Dendritic cell treated with granulocyte-macrophage colony-stimulating factor and Interleukin-4, amounts not matched to agents 40 ng/mL and 50 ng/mL, for 4 days (primary cell): Measurements from ENCODE around the gene ENDOV.

Source experiments
- H3K27ac Mint-ChIP-seq: one replicate; pipeline ENCODE4 v1.8.0; 2022; ENCODE audit warnings: mild to moderate bottlenecking, mixed read lengths
- H3K27me3 Mint-ChIP-seq: one replicate; pipeline ENCODE4 v1.8.0; 2022; ENCODE audit warnings: mild to moderate bottlenecking, mixed read lengths
- H3K36me3 Mint-ChIP-seq: one replicate; pipeline ENCODE4 v1.8.0; 2022; ENCODE audit warnings: low read depth, mixed read lengths
- H3K4me1 Mint-ChIP-seq: one replicate; pipeline ENCODE4 v1.8.0; 2022; ENCODE audit warnings: low read depth, mixed read lengths
- H3K4me3 Mint-ChIP-seq: one replicate; pipeline ENCODE4 v1.8.0; 2022; ENCODE audit warnings: mild to moderate bottlenecking, moderate library complexity, mixed read lengths
- H3K9me3 Mint-ChIP-seq: one replicate; pipeline ENCODE4 v1.8.0; 2022; ENCODE audit warnings: mixed read lengths
- intact Hi-C: fragments of 100-400 bp; cut with micrococcal nuclease; formaldehyde crosslinking; loops from one replicate; pipeline ENCODE4 v1.15.0; 2022

Gene ENDOV

GRCh38 chr17:80381416-80381923 is 33.5 kb upstream of the ENDOV start:
- H3K4me3 Mint-ChIP-seq, result no peak overlapping the region
- no peaks in the 10 kb centered on the region for H3K9me3 Mint-ChIP-seq
- H3K4me1 Mint-ChIP-seq, result no peaks in the 10 kb centered on the region
- intact Hi-C loops, result no loop called here
- H3K27me3 Mint-ChIP-seq, result no peaks in the 10 kb centered on the region
- no peak overlapping the region for H3K27ac Mint-ChIP-seq
- peaks cover 100% of the 10 kb centered on the region for H3K36me3 Mint-ChIP-seq

GRCh38 chr17:80382446-80382845 is 32.5 kb upstream of the ENDOV start:
- H3K27ac Mint-ChIP-seq, result no peak overlapping the region
- H3K27me3 Mint-ChIP-seq, result no peaks in the 10 kb centered on the region
- H3K4me1 Mint-ChIP-seq, result no peaks in the 10 kb centered on the region
- intact Hi-C loops, result no loop called here
- H3K9me3 Mint-ChIP-seq, result no peaks in the 10 kb centered on the region
- no peak overlapping the region for H3K4me3 Mint-ChIP-seq
- H3K36me3 Mint-ChIP-seq, result peaks cover 100% of the 10 kb centered on the region

DNA sequence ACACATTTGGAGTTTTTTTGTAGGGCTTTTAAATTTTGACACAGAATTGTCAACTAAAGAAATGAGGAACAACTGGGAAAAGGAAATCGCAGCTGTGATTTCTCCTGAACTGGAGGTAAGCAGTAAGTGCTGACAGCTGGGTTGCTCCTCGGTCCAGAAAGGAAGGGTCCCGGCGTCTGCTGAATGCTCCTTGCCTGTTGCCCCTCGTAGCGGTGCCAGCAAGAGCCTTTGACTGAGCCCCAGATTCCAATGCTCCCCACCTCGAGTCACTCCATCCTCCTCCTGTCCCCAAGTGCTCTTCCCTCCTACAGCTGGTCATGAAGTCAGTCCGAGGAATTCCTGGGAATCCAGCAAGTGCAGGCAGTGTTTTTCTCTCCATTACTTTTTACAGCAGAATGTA is 32.0 kb upstream of the ENDOV start:
- intact Hi-C loops, result no loop called here
- Mint-ChIP-seq H3K4me1 (no peaks in the 10 kb centered on the region), H3K9me3 (no peaks in the 10 kb centered on the region), H3K36me3 (peaks cover 100% of the 10 kb centered on the region), H3K27me3 (no peaks in the 10 kb centered on the region), H3K27ac (no peak overlapping the region), H3K4me3 (no peak overlapping the region)

DNA sequence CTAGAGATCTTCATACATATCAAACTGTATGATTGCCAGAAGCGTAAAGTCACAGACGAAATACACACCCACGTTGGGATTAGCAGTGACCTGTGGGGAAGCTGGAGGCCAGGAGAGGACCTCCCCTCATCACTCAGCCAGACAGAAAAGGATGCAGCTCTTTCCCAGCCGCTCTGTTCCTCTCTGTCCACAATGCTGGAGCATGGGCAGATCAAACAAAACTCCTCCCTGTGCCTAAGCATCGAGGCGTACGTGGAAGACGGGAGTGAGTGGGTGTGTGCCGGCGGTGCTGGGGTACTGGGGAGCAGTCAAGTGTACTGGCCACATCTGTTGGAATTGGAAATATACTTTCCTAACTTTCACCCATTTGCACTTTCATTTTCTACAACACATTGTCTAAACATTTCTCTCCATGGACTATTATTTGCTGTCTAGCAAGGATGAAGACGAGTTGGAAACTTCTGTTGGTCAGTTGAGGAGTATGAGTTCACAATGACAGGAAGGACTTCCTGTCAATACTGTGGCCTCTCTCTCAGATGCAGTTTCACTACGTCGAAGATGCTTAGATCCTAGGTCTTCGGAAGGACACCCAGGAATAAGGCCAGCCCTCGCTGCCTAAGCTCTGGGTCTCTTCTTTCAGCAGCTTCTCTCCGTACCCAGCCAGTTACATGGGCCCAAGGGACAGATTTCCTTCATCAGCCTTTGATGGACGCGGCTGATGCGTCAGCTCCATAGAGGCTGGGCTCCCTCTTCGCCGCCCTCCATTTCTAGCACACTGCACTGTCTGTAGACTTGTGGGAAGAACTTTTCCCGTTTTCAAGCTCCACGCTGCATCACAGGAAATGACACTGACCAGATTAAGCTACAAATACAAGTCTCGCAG is 30.6 kb upstream of the ENDOV start:
- no peak overlapping the region for H3K4me3 Mint-ChIP-seq

DNA sequence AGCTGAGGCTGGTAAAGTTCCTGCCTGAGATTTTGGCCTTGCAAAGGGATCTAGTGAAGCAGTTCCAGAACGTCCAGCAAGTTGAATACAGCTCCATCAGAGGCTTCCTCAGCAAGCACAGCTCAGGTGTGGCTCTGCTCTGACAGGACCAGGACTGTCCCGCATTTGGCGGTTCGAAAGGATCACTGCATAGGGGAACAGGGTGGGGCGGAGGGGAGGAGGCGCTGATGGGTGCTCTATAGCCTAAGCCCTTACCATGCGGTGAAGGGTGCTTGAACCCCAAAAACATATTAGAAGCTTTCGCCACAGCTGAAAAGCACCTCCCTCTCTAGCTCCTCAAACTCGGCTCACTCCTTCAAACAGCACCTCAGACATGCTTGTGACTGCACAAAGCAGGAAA is 29.9 kb upstream of the ENDOV start:
- no peak overlapping the region for H3K27ac Mint-ChIP-seq
- intact Hi-C loops, result no loop called here
- H3K4me3 Mint-ChIP-seq, result no peak overlapping the region
- H3K9me3 Mint-ChIP-seq, result no peaks in the 10 kb centered on the region
- H3K36me3 Mint-ChIP-seq, result peaks cover 100% of the 10 kb centered on the region
- H3K4me1 Mint-ChIP-seq, result no peaks in the 10 kb centered on the region
- no peaks in the 10 kb centered on the region for H3K27me3 Mint-ChIP-seq

More for the DNA sequence above, 30.6 kb upstream of the ENDOV start:
- intact Hi-C loops, result no loop called here
- Mint-ChIP-seq H3K4me1 (no peaks in the 10 kb centered on the region), H3K9me3 (no peaks in the 10 kb centered on the region), H3K36me3 (peaks cover 100% of the 10 kb centered on the region), H3K27me3 (no peaks in the 10 kb centered on the region), H3K27ac (no peak overlapping the region)

DNA sequence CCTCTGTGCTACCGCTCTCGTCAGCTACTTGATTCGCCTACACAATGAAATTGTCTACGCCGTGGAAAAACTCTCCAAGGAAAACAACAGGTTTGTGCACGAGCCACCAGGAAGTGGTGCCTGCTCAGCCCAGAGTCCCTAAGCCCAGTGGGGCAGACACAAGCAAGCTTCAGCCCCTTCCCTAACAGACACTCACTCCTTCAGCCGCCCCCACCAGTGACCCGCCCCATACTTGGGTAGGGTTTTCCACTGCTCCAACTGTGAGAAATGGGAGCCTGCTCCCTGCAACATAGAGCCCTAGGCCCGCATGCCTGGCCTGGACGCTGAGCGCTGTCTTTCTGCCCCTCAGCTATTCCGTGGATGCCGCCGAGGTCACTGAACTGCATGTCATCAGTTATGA is 28.6 kb upstream of the ENDOV start:
- Mint-ChIP-seq H3K4me3 (no peak overlapping the region), H3K9me3 (no peaks in the 10 kb centered on the region), H3K27me3 (no peaks in the 10 kb centered on the region), H3K4me1 (no peaks in the 10 kb centered on the region), H3K36me3 (peaks cover 100% of the 10 kb centered on the region), H3K27ac (no peak overlapping the region)
- intact Hi-C loops, result no loop called here

DNA sequence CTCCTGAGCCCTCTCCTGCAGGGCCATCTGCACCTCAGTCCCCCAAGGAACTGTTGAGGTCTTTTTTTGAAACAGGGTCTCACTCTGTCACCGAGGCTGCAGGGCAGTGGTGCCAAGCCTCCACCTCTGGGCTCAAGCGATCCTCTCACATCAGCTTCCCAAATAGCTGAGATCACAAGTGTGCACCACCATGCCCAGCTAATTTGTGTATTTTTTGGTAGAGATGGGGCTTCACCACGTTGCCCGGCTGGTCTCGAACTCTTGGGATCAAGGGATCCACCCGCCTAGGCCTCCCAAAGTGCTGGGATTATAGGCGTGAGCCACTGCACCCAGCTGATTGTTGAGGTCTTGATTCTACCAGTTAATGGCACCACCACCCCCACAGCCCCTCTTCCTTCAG is 27.9 kb upstream of the ENDOV start:
- Mint-ChIP-seq H3K4me1 (no peaks in the 10 kb centered on the region), H3K4me3 (no peak overlapping the region), H3K27ac (peak overlapping the region; percentile 35), H3K27me3 (no peaks in the 10 kb centered on the region), H3K36me3 (peaks cover 100% of the 10 kb centered on the region), H3K9me3 (no peaks in the 10 kb centered on the region)
- intact Hi-C loops, result no loop called here

DNA sequence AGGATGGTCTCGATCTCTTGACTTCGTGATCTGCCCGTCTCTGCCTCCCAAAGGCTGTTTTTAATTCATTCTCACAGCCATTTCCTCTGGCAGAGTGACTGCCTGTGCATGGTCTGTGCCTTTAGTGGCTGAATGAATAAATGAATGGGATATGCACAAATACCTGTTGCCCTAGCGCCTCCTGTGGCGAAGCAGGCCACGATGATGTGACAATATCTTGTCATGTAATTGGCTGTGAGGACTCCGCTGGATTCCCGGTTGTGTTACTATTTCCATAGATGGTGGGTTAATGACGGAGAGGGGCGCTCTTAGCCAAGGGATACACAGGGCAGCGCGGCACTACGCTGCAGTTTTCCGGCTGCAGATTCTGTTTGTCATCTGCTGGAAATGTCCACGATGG is 26.8 kb upstream of the ENDOV start:
- H3K27me3 Mint-ChIP-seq, result no peaks in the 10 kb centered on the region
- H3K4me3 Mint-ChIP-seq, result no peak overlapping the region
- peaks cover 100% of the 10 kb centered on the region for H3K36me3 Mint-ChIP-seq
- no peaks in the 10 kb centered on the region for H3K9me3 Mint-ChIP-seq
- no peaks in the 10 kb centered on the region for H3K4me1 Mint-ChIP-seq
- H3K27ac Mint-ChIP-seq, result no peak overlapping the region
- intact Hi-C loops, result no loop called here

- intact Hi-C loops, result no loop called here
- H3K27me3 Mint-ChIP-seq, result no peaks in the 10 kb centered on the region
- peak overlapping the region; percentile 25 for H3K27ac Mint-ChIP-seq
- peaks cover 100% of the 10 kb centered on the region for H3K36me3 Mint-ChIP-seq
- no peaks in the 10 kb centered on the region for H3K9me3 Mint-ChIP-seq
- H3K4me3 Mint-ChIP-seq, result no peak overlapping the region
- no peaks in the 10 kb centered on the region for H3K4me1 Mint-ChIP-seq
These were observed 26.4 kb upstream of the ENDOV start for GRCh38 chr17:80388601-80389000.

DNA sequence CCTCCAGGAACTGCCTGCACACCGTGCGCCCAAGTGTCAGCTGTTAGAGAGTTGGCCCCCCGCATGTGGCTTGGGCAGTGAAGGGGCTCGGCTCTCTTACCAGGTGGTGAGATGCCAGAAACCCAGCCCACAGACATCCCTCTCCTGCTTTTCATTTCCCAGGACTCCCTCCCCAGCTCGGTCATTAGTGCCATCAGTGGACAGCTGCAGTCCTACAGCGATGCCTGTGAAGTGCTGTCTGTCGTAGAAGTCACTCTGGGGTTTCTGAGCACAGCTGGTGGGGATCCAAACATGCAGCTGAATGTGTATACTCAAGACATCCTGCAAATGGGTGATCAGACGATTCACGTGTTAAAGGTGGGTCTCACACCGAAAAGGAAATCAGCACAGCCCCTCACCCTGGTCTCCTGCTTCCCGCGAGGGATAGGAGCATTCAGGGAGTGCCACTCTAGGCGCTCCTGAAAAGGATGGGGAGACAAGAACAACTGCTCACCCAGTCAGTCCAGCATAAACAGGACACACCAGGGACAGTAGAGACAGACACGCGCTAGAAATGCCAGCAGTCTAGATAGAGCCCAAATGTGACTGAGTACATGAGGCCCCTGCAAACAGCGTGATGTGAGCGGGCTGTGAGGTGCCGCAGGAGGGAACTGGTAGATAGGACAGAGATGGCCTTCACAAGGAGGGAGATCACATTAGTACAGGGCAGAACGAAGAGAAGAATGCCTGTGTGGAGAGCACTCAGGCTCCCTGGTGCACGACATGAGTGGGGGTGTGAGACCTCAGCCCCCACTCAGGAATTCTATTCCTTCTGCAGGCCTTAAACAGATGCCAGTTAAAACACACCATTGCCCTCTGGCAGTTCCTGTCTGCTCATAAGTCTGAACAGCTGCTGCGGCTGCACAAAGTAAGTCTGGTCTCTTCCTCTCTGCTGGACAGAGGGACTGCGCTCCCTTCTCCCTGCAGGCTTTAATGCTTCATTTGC is 25.7 kb upstream of the ENDOV start:
- H3K4me3 Mint-ChIP-seq, result no peak overlapping the region
- intact Hi-C loops, result no loop called here

DNA sequence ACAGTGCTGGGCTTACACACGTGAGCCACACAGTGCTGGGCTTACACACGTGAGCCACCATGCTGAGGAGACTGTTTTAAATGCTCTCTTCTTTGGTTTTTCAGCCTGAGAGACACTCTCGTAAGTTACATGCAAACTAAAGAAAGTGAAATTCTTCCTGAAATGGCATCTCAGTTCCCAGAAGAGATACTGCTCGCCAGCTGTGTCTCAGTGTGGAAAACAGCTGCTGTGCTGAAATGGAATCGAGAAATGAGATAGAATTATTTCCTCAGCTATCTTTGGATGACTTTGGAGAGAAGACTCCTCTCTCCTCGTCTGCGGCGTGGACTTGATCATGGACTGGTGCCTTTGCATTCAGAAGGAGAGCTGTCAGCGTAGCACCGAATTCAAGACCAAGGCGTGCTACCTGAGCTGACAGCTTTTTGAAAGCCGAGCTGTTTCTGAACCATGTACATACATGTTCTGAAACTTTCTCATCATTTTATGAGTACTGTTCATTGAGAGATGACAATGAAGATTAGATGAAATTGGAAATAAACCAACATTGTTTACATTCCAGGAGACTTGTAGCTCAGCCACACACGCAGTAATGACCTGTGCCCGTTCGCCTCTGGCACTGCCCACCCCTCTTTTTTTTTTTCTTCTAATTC is 21.6 kb upstream of the ENDOV start:
- Mint-ChIP-seq H3K4me3 (no peak overlapping the region), H3K27me3 (peaks cover 1% of the 10 kb centered on the region), H3K36me3 (peaks cover 78% of the 10 kb centered on the region), H3K4me1 (peaks cover 25% of the 10 kb centered on the region), H3K27ac (no peak overlapping the region), H3K9me3 (no peaks in the 10 kb centered on the region)
- intact Hi-C loops, result no loop called here

More for the DNA sequence above, 25.7 kb upstream of the ENDOV start:
- no peaks in the 10 kb centered on the region for H3K4me1 Mint-ChIP-seq
- peak overlapping the region; percentile 25 for H3K27ac Mint-ChIP-seq
- H3K27me3 Mint-ChIP-seq, result no peaks in the 10 kb centered on the region
- peaks cover 100% of the 10 kb centered on the region for H3K36me3 Mint-ChIP-seq
- no peaks in the 10 kb centered on the region for H3K9me3 Mint-ChIP-seq

- H3K36me3 Mint-ChIP-seq, result peaks cover 72% of the 10 kb centered on the region
- no peaks in the 10 kb centered on the region for H3K9me3 Mint-ChIP-seq
- no peak overlapping the region for H3K27ac Mint-ChIP-seq
- H3K4me3 Mint-ChIP-seq, result no peak overlapping the region
- intact Hi-C loops, result no loop called here
- peaks cover 29% of the 10 kb centered on the region for H3K4me1 Mint-ChIP-seq
- H3K27me3 Mint-ChIP-seq, result peaks cover 1% of the 10 kb centered on the region
These were observed 21.0 kb upstream of the ENDOV start for GRCh38 chr17:80393961-80394360.

- Mint-ChIP-seq H3K4me1 (peaks cover 29% of the 10 kb centered on the region), H3K9me3 (no peaks in the 10 kb centered on the region), H3K36me3 (peaks cover 64% of the 10 kb centered on the region), H3K4me3 (no peak overlapping the region), H3K27me3 (peaks cover 1% of the 10 kb centered on the region), H3K27ac (no peak overlapping the region)
- intact Hi-C loops, result no loop called here
These were observed 20.2 kb upstream of the ENDOV start for GRCh38 chr17:80394629-80395216.
